BLaER1 (cell line): ENCODE data around the gene PDE11A.
A peak's percentile ranks its signal among the peaks of the same experiment; 100 is the strongest.

Experiments
- H3K27ac ChIP-seq: shearing (Covaris generic); formaldehyde crosslinking; 2 replicates; pipeline ENCODE4 v1.8.1; 2022
- H3K27me3 ChIP-seq: shearing (Covaris generic); formaldehyde crosslinking; 2 replicates; pipeline ENCODE4 v1.8.1; 2022
- H3K36me3 ChIP-seq: shearing (Covaris generic); formaldehyde crosslinking; 2 replicates; pipeline ENCODE4 v1.8.1; 2022
- H3K4me1 ChIP-seq: shearing (Covaris generic); formaldehyde crosslinking; 2 replicates; pipeline ENCODE4 v1.8.1; 2022
- H3K4me2 ChIP-seq: shearing (Covaris generic); formaldehyde crosslinking; 2 replicates; pipeline ENCODE4 v1.8.1; 2022
- H3K4me3 ChIP-seq: shearing (Covaris generic); formaldehyde crosslinking; 2 replicates; pipeline ENCODE4 v1.8.1; 2022
- H3K9ac ChIP-seq: shearing (Covaris generic); formaldehyde crosslinking; 2 replicates; pipeline ENCODE4 v1.8.1; 2022
- H3K9me3 ChIP-seq: shearing (Covaris generic); formaldehyde crosslinking; 2 replicates; pipeline ENCODE4 v1.8.1; 2022
- H4K20me1 ChIP-seq: shearing (Covaris generic); formaldehyde crosslinking; 2 replicates; pipeline ENCODE4 v1.8.1; 2022
- Cebpa-rat ChIP-seq: shearing (Covaris generic); IDR thresholded peaks from 2 replicates; pipeline ENCODE4 v1.8.1; 2022

Gene PDE11A

GRCh38 chr2:177724398-177725287, 347.9 kb downstream of the PDE11A start:
- TF ChIP-seq Cebpa-rat = no peak
- Histone ChIP-seq H3K4me2 (no peak overlapping the region), H3K36me3 (no peaks in the 10 kb centered on the region), H3K4me3 (no peak overlapping the region), H3K9ac (no peak overlapping the region), H3K27ac (no peak overlapping the region), H3K4me1 (no peaks in the 10 kb centered on the region), H3K27me3 (no peaks in the 10 kb centered on the region), H3K9me3 (no peaks in the 10 kb centered on the region), H4K20me1 (no peaks in the 10 kb centered on the region)

GRCh38 chr2:177723235-177723634, 349.3 kb downstream of the PDE11A start:
- Histone ChIP-seq H3K4me3 (no peak overlapping the region), H3K4me1 (no peaks in the 10 kb centered on the region), H3K9ac (no peak overlapping the region), H3K27me3 (no peaks in the 10 kb centered on the region), H3K4me2 (no peak overlapping the region), H3K9me3 (no peaks in the 10 kb centered on the region), H3K36me3 (no peaks in the 10 kb centered on the region), H3K27ac (no peak overlapping the region), H4K20me1 (no peaks in the 10 kb centered on the region)
- TF ChIP-seq Cebpa-rat = no peak

DNA sequence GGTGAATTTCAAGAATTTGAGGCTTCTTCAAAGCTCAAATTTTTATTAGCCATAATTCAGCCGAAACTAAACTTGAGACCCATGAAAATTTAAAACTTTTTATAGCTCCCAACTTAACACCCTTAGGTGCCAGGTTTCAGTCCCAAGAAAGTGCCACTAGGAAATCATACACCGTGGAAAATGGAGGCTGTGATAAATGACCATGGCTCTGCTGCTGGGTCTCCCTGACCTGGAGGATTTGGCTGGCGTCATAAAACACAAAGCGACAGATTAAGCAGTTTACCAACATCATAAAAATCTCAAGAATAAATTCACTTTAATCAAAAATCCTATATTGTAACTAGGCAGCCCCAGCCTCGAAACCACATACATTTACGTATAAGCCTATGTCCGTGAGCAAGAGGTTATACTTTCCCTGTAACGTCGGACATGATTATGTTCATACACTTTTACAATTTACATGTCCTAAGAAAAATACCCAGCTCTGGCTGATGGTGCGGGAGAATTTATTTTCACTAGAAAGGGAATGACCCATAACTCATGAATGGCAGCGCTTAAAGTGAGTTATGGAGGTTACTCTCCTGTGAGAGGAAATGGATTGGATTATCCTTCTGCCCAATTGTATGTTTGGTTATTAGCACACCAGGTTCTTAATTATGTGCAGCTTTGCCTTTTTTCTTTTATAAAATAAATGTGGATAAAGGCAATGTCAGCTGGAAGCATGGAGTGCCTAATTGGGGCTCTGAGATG, 350.6 kb downstream of the PDE11A start:
- Histone ChIP-seq H4K20me1 (no peaks in the 10 kb centered on the region), H3K4me2 (no peak overlapping the region), H3K27me3 (no peaks in the 10 kb centered on the region), H3K27ac (no peak overlapping the region), H3K36me3 (no peaks in the 10 kb centered on the region), H3K9ac (no peak overlapping the region), H3K4me3 (no peak overlapping the region), H3K9me3 (no peaks in the 10 kb centered on the region), H3K4me1 (no peaks in the 10 kb centered on the region)
- TF ChIP-seq Cebpa-rat = no peak

GRCh38 chr2:177721087-177721486, 351.5 kb downstream of the PDE11A start:
- H3K4me2 ChIP-seq = no peak overlapping the region

DNA sequence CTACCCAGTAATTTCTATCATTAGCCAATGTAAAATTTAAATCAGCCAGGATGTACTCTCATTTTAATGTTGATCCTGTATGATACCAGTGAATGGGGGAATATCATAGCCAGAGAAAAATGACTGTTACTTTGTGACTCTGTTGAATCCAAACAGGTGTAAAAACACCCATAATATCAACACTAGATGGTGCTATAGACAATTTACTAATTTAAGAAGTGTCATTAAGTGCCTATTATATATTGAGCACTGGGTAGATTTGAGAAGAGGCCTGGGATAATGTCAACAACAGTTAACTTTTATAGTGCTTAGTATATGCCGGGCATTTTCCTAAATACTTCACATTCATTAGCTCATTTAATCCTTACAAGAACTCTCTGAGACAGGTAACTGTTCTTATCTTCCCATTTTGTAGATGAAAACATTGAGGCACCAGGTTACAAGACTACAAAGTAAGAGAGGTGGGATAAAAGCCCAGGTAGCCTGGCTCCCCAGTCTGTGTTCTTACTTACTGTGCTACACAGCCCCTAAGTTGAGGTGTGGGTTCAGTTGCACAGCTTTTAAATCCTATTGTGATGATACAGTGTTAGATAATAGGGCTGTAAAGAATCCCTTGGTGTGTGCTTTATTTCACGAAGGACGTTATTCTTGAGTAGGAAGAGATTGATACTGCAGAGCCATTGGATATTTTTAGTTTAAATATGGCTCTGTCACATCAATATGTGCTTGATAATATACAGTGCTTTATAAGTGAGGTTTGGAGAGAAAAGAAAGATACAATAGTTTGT, 354.6 kb downstream of the PDE11A start:
- Histone ChIP-seq H3K27me3 (no peaks in the 10 kb centered on the region), H4K20me1 (no peaks in the 10 kb centered on the region), H3K4me3 (no peak overlapping the region), H3K27ac (no peak overlapping the region), H3K4me2 (no peak overlapping the region), H3K4me1 (no peaks in the 10 kb centered on the region), H3K9me3 (no peaks in the 10 kb centered on the region), H3K36me3 (no peaks in the 10 kb centered on the region), H3K9ac (no peak overlapping the region)
- no peak for TF ChIP-seq Cebpa-rat

More at GRCh38 chr2:177721087-177721486, 351.5 kb downstream of the PDE11A start:
- H3K4me3 ChIP-seq = no peak overlapping the region
- no peaks in the 10 kb centered on the region for H4K20me1 ChIP-seq
- H3K36me3 ChIP-seq = no peaks in the 10 kb centered on the region
- no peak for TF ChIP-seq Cebpa-rat
- no peaks in the 10 kb centered on the region for H3K4me1 ChIP-seq
- H3K27ac ChIP-seq = no peak overlapping the region
- H3K9ac ChIP-seq = no peak overlapping the region
- H3K9me3 ChIP-seq = no peaks in the 10 kb centered on the region
- H3K27me3 ChIP-seq = no peaks in the 10 kb centered on the region

- no peaks in the 10 kb centered on the region for H3K9me3 ChIP-seq
- TF ChIP-seq Cebpa-rat = no peak
- H3K36me3 ChIP-seq = no peaks in the 10 kb centered on the region
- no peaks in the 10 kb centered on the region for H4K20me1 ChIP-seq
- H3K27ac ChIP-seq = no peak overlapping the region
- no peaks in the 10 kb centered on the region for H3K27me3 ChIP-seq
- no peak overlapping the region for H3K9ac ChIP-seq
- no peaks in the 10 kb centered on the region for H3K4me1 ChIP-seq
- no peak overlapping the region for H3K4me3 ChIP-seq
- no peak overlapping the region for H3K4me2 ChIP-seq
Measured at GRCh38 chr2:177716484-177716883, 356.1 kb downstream of the PDE11A start.

GRCh38 chr2:177715771-177716170, 356.8 kb downstream of the PDE11A start:
- Histone ChIP-seq H3K9ac (no peak overlapping the region), H3K27me3 (no peaks in the 10 kb centered on the region), H3K4me1 (no peaks in the 10 kb centered on the region), H3K4me2 (no peak overlapping the region), H3K27ac (no peak overlapping the region), H4K20me1 (no peaks in the 10 kb centered on the region), H3K36me3 (no peaks in the 10 kb centered on the region), H3K9me3 (no peaks in the 10 kb centered on the region), H3K4me3 (no peak overlapping the region)
- no peak for TF ChIP-seq Cebpa-rat

GRCh38 chr2:177714704-177715103, 357.9 kb downstream of the PDE11A start:
- Histone ChIP-seq H3K36me3 (no peaks in the 10 kb centered on the region), H3K4me1 (no peaks in the 10 kb centered on the region), H3K4me2 (peak overlapping the region; percentile 13; the same call in 1 of the 2 replicates), H3K9me3 (no peaks in the 10 kb centered on the region), H3K27ac (no peak overlapping the region), H3K27me3 (no peaks in the 10 kb centered on the region), H4K20me1 (no peaks in the 10 kb centered on the region), H3K4me3 (no peak overlapping the region), H3K9ac (no peak overlapping the region)
- TF ChIP-seq Cebpa-rat = no peak

- H3K27me3 ChIP-seq = no peaks in the 10 kb centered on the region
- no peaks in the 10 kb centered on the region for H4K20me1 ChIP-seq
- H3K4me1 ChIP-seq = no peaks in the 10 kb centered on the region
- no peak for TF ChIP-seq Cebpa-rat
- H3K4me2 ChIP-seq = no peak overlapping the region
- no peak overlapping the region for H3K4me3 ChIP-seq
- no peaks in the 10 kb centered on the region for H3K36me3 ChIP-seq
- H3K27ac ChIP-seq = no peak overlapping the region
- H3K9ac ChIP-seq = no peak overlapping the region
- no peaks in the 10 kb centered on the region for H3K9me3 ChIP-seq
Measured at GRCh38 chr2:177712462-177712861, 360.1 kb downstream of the PDE11A start.
